Measurements from ENCODE around the gene BIRC7.

- TF ChIP-seq YY1 (IDR thresholded peaks at IDR 0.05; ENCODE audit: extremely low read depth, insufficient replicate concordance, low read depth, low read length) (peak; percentile 18), CTCF (IDR thresholded peaks at IDR 0.05 in 2 of 3, conservative IDR thresholded peaks at IDR 0.05 in 1 of 3; ENCODE audit: borderline replicate concordance in 1 of 3, insufficient read depth in 1 of 3, low read depth in 2 of 3, low read length in 2 of 3) (no peak), ZNF274 (IDR thresholded peaks at IDR 0.05; ENCODE audit: low read depth, low read length) (no peak), EZH2 (IDR thresholded peaks at IDR 0.05) (no peak), POLR2A (IDR thresholded peaks at IDR 0.05; ENCODE audit: borderline replicate concordance, extremely low read depth, insufficient read depth, insufficient read length) (no peak), TCF7L2 (IDR thresholded peaks at IDR 0.05; ENCODE audit: borderline replicate concordance, extremely low read depth, insufficient read depth, insufficient read length) (no peak), POLR2AphosphoS5 (IDR thresholded peaks at IDR 0.05; ENCODE audit: low read depth, low read length) (peak; percentile 45; the same call in 1 of the 2 replicates), RAD21 (IDR thresholded peaks at IDR 0.05; ENCODE audit: low read depth) (no peak), CEBPB (IDR thresholded peaks at IDR 0.05; ENCODE audit: low read depth) (no peak)
These were observed 3.3 kb upstream of the BIRC7 start for GRCh38 chr20:63232235-63233060.
